C4-2B (cell line): ENCODE results near the gene GNAS-AS1.

Experiments
- CTCF ChIP-seq: fragments of 450-650 bp; conservative IDR thresholded peaks from 2 replicates; pipeline ENCODE4 v1.5.1; 2017; ENCODE audit warnings: mild to moderate bottlenecking
- ZFX ChIP-seq: fragments of 450-650 bp; IDR thresholded peaks from 2 replicates; pipeline ENCODE4 v1.6.1; 2017

- TF ChIP-seq CTCF (no peak), ZFX (no peak)
These were observed 77.9 kb downstream of the GNAS-AS1 start for GRCh38 chr20:58772786-58773185.
